ENCODE results near the gene CHPF. TPM values are rescaled to one million over a fixed set of nuclear protein-coding genes. Genes with fewer than 3 reads are reported as not detected.
A peak's percentile ranks its signal among the peaks of the same experiment; 100 is the strongest.

CHPF gene
- total and polyA plus RNA-seq, 2 donors (not counting 1 experiment from before 2014, with no cell fraction given) = 1.3 to 5.2 TPM

DNA sequence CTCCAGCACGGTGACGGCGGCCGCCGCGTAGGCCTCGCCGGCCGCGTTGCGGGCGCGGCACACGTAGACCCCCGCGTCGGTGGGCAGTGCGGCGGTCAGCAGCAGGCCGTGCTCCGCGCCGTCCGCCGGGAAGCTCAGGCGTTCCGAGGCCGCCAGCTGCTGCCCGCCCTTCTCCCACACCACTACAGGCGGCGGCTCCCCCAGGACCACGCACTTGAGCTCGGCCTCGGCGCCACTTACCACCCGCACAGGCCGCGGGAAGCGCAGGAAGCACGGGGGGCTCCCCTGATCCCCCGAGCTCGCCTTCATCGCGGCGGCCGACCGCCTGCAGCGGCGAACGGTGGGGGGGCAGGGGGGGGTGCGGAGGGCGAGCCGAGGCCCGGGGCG, 27.3 kb upstream of the CHPF start:
- Histone ChIP-seq H2AFZ (ENCODE audit: insufficient read depth, low read depth, low read length, poor library complexity, severe bottlenecking) (peak overlapping the region; percentile 65), H4K20me1 (ENCODE audit: control insufficient read depth, insufficient read depth, low read length, poor library complexity, severe bottlenecking) (no peaks in the 10 kb centered on the region), H3K79me2 (ENCODE audit: control insufficient read depth, insufficient read depth, low read length) (no peaks in the 10 kb centered on the region), H3K36me3 (replicated peaks in 1 of 2; ENCODE audit: control extremely low read depth in 1 of 2, control insufficient read depth in 1 of 2, extremely low read depth in 1 of 2, insufficient read depth in 2 of 2, low read length in 1 of 2) (no peaks in the 10 kb centered on the region), H3K4me2 (replicated peaks; ENCODE audit: low read depth, low read length, poor library complexity, severe bottlenecking) (peak overlapping the region; percentile 79), H3K4me3 (ENCODE audit: control extremely low read depth in 1 of 5, extremely low read depth in 1 of 5, insufficient read depth in 1 of 5, low read depth in 2 of 5, low read length in 4 of 5) (peak overlapping the region in 3 of 5 experiments; percentile 30 to 46 (median 37)), H3K9me3 (ENCODE audit: control extremely low read depth in 1 of 3, control insufficient read depth in 2 of 3, insufficient read depth in 1 of 3, low read length in 2 of 3) (peaks cover 0 to 4% (median 0%) of the 10 kb centered on the region in 3 donors), H3K4me1 (ENCODE audit: control insufficient read depth in 2 of 2, insufficient read depth in 2 of 2, low read length in 2 of 2) (peaks cover 4 to 12% of the 10 kb centered on the region in 2 donors), H3K27me3 (replicated peaks in 1 of 4; ENCODE audit: control extremely low read depth in 1 of 4, control insufficient read depth in 3 of 4, insufficient read depth in 4 of 4, low read length in 3 of 4) (peaks cover 0 to 31% (median 18%) of the 10 kb centered on the region in 4 experiments), H3K27ac (ENCODE audit: low read length in 2 of 2) (no peak overlapping the region), H3K9ac (ENCODE audit: low read length) (peak overlapping the region; percentile 39)
- ATAC-seq (ENCODE audit: low read depth) (no peak), DNase-seq (no peak)
- POLR2A ChIA-PET = no interaction called here
- H3K4me3 Mint-ChIP-seq = peak overlapping the region; percentile 45
- under 1% methylated on average over 40 of the region's 55 CpGs for WGBS (ENCODE audit: insufficient coverage)
- H3K27ac Mint-ChIP-seq = no peak overlapping the region
- CTCF ChIA-PET = interaction anchor here (1.1 kb wide), 1 partner anchor 10 kb away, joined by 4 read pairs; no protein-coding TSS in a partner anchor
- no peaks in the 10 kb centered on the region for H3K9me3 Mint-ChIP-seq (ENCODE audit: insufficient read depth)
- peaks cover 57% of the 10 kb centered on the region for H3K27me3 Mint-ChIP-seq
- TF ChIP-seq EZH2 (IDR thresholded peaks at IDR 0.05; ENCODE audit: borderline replicate concordance, insufficient read depth, low read depth, low read length, poor library complexity, severe bottlenecking) = no peak
- TF ChIP-seq, protein P1, sequence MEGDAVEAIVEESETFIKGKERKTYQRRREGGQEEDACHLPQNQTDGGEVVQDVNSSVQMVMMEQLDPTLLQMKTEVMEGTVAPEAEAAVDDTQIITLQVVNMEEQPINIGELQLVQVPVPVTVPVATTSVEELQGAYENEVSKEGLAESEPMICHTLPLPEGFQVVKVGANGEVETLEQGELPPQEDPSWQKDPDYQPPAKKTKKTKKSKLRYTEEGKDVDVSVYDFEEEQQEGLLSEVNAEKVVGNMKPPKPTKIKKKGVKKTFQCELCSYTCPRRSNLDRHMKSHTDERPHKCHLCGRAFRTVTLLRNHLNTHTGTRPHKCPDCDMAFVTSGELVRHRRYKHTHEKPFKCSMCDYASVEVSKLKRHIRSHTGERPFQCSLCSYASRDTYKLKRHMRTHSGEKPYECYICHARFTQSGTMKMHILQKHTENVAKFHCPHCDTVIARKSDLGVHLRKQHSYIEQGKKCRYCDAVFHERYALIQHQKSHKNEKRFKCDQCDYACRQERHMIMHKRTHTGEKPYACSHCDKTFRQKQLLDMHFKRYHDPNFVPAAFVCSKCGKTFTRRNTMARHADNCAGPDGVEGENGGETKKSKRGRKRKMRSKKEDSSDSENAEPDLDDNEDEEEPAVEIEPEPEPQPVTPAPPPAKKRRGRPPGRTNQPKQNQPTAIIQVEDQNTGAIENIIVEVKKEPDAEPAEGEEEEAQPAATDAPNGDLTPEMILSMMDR (IDR thresholded peaks at IDR 0.05) = no peak
- intact Hi-C loops (cut with micrococcal nuclease) = no loop called here
- peaks cover 6% of the 10 kb centered on the region for H3K4me1 Mint-ChIP-seq

DNA sequence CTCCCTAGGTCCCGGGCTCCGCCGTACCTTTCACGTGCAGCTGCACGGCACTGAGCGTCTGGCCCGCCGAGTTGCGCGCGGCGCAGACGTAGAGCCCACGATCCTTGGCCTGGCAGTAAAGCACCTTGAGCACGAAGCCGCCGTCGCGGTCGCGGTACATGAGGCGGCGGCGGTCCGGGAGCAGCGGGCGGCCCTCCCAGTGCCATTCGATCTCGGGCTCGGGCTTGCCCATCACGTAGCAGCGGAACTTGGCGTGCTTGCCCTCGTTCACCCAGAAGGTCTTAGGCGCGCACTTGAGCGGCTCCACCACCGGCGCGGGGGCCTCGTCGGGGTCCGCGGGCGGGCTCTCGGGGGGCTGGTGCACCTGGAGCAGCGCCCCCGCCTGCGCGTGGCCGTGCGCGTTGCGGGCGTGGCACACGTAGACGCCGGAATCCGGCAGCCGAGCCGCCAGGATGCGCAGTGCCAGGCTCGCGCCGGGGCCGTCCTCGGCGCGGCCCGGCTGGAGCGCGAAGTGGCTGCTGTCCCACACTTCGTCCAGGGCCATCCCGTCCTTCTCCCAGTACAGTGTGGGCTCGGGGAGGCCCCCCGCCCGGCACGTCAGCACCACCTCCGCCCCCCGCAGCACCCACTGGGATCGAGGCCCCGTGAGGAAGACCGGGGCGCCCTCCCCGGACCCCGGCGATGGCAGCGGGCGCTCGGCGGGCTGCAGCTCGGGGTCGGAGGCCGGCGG, 26.8 kb upstream of the CHPF start:
- WGBS (ENCODE audit: insufficient coverage) = 28% methylated on average over 95 of the region's 95 CpGs
- TF ChIP-seq, protein P1 (IDR thresholded peaks at IDR 0.05) = no peak
- TF ChIP-seq EZH2 (IDR thresholded peaks at IDR 0.05; ENCODE audit: borderline replicate concordance, insufficient read depth, low read depth, low read length, poor library complexity, severe bottlenecking) = no peak
- intact Hi-C loops (cut with micrococcal nuclease) = no loop called here

More for the DNA sequence above, 26.8 kb upstream of the CHPF start:
- POLR2A ChIA-PET = no interaction called here
- Histone ChIP-seq H3K4me2 (replicated peaks; ENCODE audit: low read depth, low read length, poor library complexity, severe bottlenecking) (peak overlapping the region; percentile 79), H3K27ac (ENCODE audit: low read length in 2 of 2) (no peak overlapping the region), H3K79me2 (ENCODE audit: control insufficient read depth, insufficient read depth, low read length) (no peaks in the 10 kb centered on the region), H3K4me1 (ENCODE audit: control insufficient read depth in 2 of 2, insufficient read depth in 2 of 2, low read length in 2 of 2) (peaks cover 4 to 12% of the 10 kb centered on the region in 2 donors), H3K27me3 (replicated peaks in 1 of 4; ENCODE audit: control extremely low read depth in 1 of 4, control insufficient read depth in 3 of 4, insufficient read depth in 4 of 4, low read length in 3 of 4) (peaks cover 0 to 31% (median 18%) of the 10 kb centered on the region in 4 experiments), H3K9me3 (ENCODE audit: control extremely low read depth in 1 of 3, control insufficient read depth in 2 of 3, insufficient read depth in 1 of 3, low read length in 2 of 3) (peaks cover 0 to 4% (median 0%) of the 10 kb centered on the region in 3 donors), H2AFZ (ENCODE audit: insufficient read depth, low read depth, low read length, poor library complexity, severe bottlenecking) (peak overlapping the region; percentile 65), H3K36me3 (replicated peaks in 1 of 2; ENCODE audit: control extremely low read depth in 1 of 2, control insufficient read depth in 1 of 2, extremely low read depth in 1 of 2, insufficient read depth in 2 of 2, low read length in 1 of 2) (no peaks in the 10 kb centered on the region), H4K20me1 (ENCODE audit: control insufficient read depth, insufficient read depth, low read length, poor library complexity, severe bottlenecking) (no peaks in the 10 kb centered on the region), H3K4me3 (ENCODE audit: control extremely low read depth in 1 of 5, extremely low read depth in 1 of 5, insufficient read depth in 1 of 5, low read depth in 2 of 5, low read length in 4 of 5) (peak overlapping the region in 3 of 5 experiments; percentile 30 to 46 (median 33)), H3K9ac (ENCODE audit: low read length) (peak overlapping the region; percentile 39)
- H3K27me3 Mint-ChIP-seq = peaks cover 53% of the 10 kb centered on the region
- ATAC-seq (ENCODE audit: low read depth) (no peak), DNase-seq (no peak)
- H3K9me3 Mint-ChIP-seq (ENCODE audit: insufficient read depth) = no peaks in the 10 kb centered on the region
- no peak overlapping the region for H3K27ac Mint-ChIP-seq
- peaks cover 6% of the 10 kb centered on the region for H3K4me1 Mint-ChIP-seq
- CTCF ChIA-PET = no interaction called here
- H3K4me3 Mint-ChIP-seq = peak overlapping the region; percentile 71

Measured in B cell (primary cell).